GM18498 (cell line): ENCODE results near the gene LILRA5.
"Not testable (repeated sequence)": the region's sequence is repeated elsewhere in the genome, so short reads cannot be mapped to it uniquely, and the experiment has no call there.

Experiments
- ATAC-seq: cut with Tn5 transposase; IDR thresholded peaks from one replicate; pipeline ENCODE4 v1.9.1; 2021; ENCODE audit warnings: mild to moderate bottlenecking, moderate library complexity; ENCODE audit not compliant: unreplicated experiment

Gene LILRA5

GRCh38 chr19:54335164-54335563, 22.2 kb upstream of the LILRA5 start:
- no peak for ATAC-seq

- no peak for ATAC-seq
These were observed 20.8 kb upstream of the LILRA5 start for GRCh38 chr19:54333586-54334298.

GRCh38 chr19:54332149-54332548, 19.2 kb upstream of the LILRA5 start:
- no peak for ATAC-seq

GRCh38 chr19:54331626-54332025, 18.7 kb upstream of the LILRA5 start:
- no peak for ATAC-seq

DNA sequence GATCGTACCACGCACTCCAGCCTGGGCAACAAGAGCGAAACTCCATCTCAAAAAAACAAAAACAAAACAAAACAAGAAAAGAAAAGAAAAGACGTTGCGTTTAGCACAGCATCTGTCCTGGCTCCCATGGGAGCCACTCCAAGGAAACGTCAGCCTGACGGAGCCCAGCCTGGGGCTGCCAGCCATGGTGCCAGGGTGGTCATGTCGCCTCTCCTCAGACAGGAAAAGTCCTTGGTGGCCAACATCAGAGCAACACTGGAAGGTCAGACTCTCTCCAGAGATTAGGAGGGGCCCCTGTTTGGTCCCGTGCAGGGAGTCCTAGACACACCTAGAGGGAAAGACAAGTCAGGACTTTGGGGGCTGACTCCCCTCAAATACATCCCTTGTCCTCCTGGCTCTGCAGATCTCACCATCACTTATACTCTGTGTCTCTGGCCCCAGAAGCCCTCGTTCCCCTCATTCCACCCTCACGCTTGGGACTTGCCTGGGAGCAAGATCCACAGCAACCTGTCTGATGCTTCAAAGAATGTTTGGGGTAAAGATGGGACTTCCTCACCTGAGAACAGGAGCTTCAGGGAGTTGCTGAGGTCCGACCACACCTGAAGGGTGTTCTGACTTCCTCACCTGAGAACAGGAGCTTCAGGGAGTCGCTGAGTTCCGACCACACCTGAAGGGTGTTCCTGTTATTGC, 16.7 kb upstream of the LILRA5 start:
- ATAC-seq: no peak

DNA sequence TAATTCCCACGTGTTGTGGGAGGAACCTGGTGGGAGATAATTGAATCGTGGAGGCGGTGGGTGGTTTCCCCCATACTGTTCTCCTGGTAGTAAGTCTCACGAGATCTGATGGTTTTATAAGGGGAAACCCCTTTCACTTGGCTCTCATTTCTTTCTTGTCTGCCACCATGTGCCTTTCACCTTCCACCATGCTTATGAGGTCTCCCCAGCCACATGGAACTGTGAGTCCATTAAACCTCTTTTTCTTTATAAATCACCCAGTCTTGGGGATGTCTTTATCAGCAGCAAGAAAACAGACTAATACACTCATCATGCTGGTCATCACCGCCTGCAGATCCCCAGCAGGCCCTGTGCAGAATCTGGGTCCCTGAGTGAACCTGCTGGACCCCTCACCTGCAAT, 15.8 kb upstream of the LILRA5 start:
- not testable (repeated sequence) for ATAC-seq

GRCh38 chr19:54325631-54326030, 12.7 kb upstream of the LILRA5 start:
- no peak for ATAC-seq

DNA sequence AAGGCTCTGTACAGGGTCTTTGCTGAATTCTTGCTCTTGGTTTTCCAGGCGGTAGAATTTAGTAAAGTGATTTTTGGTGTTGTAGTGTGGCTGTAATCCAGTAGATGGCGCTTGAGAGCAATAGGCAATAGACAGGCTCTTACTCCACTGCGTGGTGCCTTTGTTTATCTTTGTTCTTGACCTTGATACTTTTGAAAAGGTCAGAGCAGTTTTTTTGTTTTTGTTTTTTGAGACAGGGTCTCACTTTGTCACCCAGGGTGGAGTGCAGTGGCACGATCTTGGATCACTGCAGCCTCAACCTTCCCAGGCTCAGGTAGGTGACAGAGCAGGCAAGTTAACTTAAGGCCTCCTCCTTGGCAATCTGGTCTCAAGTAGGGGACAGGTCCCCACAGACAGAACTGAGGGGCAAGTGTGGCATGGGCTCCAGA, 12.2 kb upstream of the LILRA5 start:
- no peak for ATAC-seq

DNA sequence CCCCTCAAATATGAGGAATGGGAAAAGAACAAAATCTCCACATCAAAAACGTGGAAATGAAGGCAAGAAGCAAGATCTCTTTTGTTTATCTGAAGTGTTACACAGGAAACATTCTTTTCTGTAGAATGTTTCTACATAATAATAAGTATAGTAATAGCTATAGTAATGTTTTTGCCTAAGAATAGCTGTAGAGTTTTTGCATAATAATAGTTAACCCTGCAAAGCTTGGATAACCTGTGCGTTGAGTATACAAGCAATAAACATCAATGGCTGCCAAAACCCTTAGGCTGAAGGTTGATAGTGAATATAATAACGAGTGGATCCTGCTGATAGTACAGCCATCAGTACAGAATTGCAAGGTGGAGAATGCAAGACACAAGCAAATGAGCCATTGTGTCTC, 11.1 kb upstream of the LILRA5 start:
- ATAC-seq: no peak

DNA sequence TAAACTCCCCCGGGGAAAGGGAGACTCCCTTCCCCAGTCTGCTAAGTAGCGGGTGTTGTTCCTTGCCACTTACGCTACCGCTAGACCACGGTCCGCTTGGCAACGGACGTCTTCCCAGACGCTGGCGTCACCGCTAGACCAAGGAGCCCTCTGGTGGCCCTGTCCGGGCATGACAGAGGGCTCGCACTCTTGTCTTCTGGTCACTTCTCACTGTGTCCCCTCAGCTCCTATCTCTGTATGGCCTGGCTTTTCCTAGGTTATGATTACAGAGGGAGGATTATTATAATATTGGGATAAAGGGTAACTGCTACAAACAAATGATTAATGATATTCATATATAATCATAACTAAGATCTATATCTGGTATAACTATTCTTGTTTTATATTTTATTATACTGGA, 10.0 kb upstream of the LILRA5 start:
- ATAC-seq: not testable (repeated sequence)

GRCh38 chr19:54322295-54322694, 9.3 kb upstream of the LILRA5 start:
- ATAC-seq: not testable (repeated sequence)

GRCh38 chr19:54319892-54320670, 7.1 kb upstream of the LILRA5 start:
- no peak for ATAC-seq

- ATAC-seq: no peak
These were observed 6.1 kb upstream of the LILRA5 start for GRCh38 chr19:54319049-54319448.

DNA sequence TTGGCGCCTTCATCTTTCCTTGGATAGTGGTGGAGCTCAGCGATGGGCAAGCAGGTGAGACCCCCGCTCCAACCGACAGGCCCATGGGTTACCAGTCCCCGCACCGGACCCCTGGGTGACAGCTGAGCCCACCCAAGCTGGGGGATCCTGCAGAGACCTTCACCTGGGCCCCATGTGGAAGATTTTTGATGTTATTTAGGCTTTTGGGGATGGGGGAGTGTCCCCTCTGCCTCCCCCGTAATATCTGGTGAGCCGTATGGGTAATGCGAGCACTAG, 4.9 kb upstream of the LILRA5 start:
- no peak for ATAC-seq

DNA sequence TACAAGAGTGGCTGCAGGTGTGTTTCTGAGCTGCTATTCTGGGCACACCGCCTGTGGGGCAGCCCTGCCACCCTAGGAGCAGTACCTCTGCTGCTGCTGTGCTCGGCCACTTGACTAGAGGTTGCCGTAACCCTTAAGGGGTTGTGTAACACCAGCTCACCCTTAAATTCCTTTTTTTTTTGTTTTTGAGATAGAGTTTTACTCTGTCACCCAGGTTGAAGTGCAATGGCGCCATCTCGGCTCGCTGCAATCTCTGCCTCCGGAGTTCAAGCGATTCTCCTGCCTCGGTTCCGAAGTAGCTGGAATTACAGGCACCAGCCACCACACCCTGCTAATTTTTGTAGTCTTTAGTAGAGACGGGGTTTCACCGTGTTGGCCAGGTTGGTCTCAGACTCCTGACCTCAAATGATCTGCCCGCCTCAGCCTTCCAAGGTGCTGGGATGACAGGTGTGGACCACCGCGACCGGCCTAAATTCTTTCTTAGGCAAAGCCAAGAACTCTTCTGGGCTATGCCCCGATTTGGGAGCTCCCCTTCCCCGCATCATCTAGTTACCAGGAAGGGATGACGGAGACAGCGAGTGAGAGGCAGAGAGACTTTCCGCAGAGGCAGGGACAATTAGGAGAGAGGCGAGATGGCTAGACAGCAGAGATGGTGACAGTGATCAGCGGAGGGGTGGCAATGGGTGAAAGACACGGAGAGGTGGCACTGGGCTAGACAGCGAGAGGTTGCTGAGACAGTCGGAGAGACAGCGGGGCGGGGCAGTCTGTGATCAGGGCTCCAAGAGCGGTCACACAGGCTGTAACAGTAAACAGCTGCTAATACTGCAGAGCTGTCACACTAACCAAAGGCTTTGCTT, 4.4 kb upstream of the LILRA5 start:
- no peak for ATAC-seq

GRCh38 chr19:54316746-54317107, 3.8 kb upstream of the LILRA5 start:
- no peak for ATAC-seq

DNA sequence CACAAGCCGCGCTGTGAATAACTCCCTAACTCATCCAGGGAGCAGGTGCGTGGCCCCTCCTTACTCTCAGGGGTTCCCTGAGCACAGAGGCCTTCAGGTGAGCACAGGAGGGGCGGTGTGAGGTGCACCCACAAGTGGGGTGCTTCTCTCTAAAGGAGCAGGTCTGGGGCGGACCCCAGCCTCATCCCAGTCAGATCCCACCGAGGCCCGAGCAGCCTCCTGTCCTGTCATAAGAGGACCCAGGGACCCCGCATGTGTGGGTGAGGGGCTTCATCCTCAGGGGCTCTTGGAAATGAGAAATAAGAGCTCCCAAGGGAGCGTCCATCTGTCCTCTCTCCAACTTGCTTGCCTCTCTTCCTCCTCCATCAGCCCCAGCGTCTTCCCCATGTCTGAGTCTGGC, 3.0 kb upstream of the LILRA5 start:
- ATAC-seq: no peak

DNA sequence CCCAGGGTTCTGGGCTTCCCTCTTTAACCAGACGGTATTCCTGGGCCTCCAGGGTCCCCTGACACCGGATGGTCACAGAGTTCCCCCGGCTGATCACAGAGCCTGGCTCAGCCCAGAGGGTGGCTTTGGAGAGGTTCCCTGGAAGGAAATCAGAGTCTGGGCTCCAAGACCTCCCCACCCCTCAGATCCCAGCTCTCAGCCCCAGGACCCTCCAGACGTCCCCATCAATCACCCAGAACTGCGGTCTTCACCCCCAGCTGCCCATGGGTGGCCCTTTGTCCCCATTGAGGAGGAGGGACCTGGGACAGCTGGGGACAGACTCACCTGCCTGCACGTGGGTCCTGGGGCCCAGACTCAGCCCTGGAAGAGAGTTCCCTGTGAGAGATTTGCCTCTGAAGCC, 955 bp downstream of the LILRA5 start:
- no peak for ATAC-seq

GRCh38 chr19:54311486-54311885, 1.5 kb downstream of the LILRA5 start:
- ATAC-seq: no peak

DNA sequence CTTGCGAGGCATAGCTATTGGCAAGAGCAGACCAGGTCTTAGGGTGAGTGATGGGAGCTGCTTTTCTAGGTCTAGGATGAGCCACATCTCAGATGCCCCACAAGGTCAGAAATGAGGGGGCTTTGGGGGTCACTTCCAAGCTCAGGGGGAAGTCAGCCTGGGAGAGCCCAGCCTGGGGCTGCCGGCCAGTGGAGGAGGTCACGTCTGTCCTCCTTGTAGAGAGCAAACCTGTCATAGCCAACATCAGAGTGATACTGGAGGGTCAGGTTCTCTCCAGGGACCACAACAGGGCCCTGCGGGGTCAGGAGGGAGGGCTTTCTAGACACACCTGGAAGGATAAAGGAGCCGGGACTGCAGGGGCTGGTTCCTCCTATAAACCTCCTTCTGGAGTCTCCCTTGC, 2.4 kb downstream of the LILRA5 start:
- no peak for ATAC-seq

GRCh38 chr19:54309811-54310210, 3.2 kb downstream of the LILRA5 start:
- no peak for ATAC-seq
